CD14-positive monocyte (primary cell): Measurements from ENCODE around the gene ZNF212. TPM values are rescaled to one million over a fixed set of nuclear protein-coding genes. Genes with fewer than 3 reads are reported as not detected.

Experiments used
- DNase-seq, 3 donors: peaks; one replicate each; pipeline ENCODE4 v3.0.0-alpha.2; 2011 to 2022
- H2AFZ ChIP-seq: 2 replicates; pipeline ENCODE4 v1.6.0; 2012; ENCODE audit warnings: mild to moderate bottlenecking, low read depth, low read length, inconsistent platforms; ENCODE audit not compliant: insufficient read depth, poor library complexity, severe bottlenecking
- H3K27ac ChIP-seq, 2 donors: 1 replicate in 1 of 2; 2 replicates in 1 of 2; pipeline ENCODE4 v1.5.1; 2012 to 2013; ENCODE audit warnings: low read length in 2 of 2, control low read depth in 1 of 2, inconsistent platforms in 1 of 2, low read depth in 1 of 2, mild to moderate bottlenecking in 1 of 2
- H3K27me3 ChIP-seq, 2 donors: one replicate each; pipeline versions ENCODE4 v1.6.0 to v1.6.1; 2011 to 2013; ENCODE audit warnings: low read length in 2 of 2; ENCODE audit not compliant: control insufficient read depth in 2 of 2, insufficient read depth in 2 of 2
- H3K36me3 ChIP-seq, 2 donors: replicated peaks in 1 of 2; 1 replicate in 1 of 2; 2 replicates in 1 of 2; pipeline versions ENCODE4 v1.5.1 to v1.6.1; 2012 to 2013; ENCODE audit warnings: low read length in 2 of 2, control low read depth in 1 of 2, inconsistent platforms in 1 of 2, mild to moderate bottlenecking in 1 of 2; ENCODE audit not compliant: insufficient read depth in 2 of 2, control insufficient read depth in 1 of 2
- H3K4me1 ChIP-seq, 2 donors: 1 replicate in 1 of 2; 2 replicates in 1 of 2; pipeline versions ENCODE4 v1.5.1 to v1.6.1; 2012 to 2013; ENCODE audit warnings: low read length in 2 of 2, control low read depth in 1 of 2, inconsistent platforms in 1 of 2, mild to moderate bottlenecking in 1 of 2, moderate library complexity in 1 of 2; ENCODE audit not compliant: insufficient read depth in 2 of 2, control insufficient read depth in 1 of 2
- H3K4me2 ChIP-seq: replicated peaks from 2 replicates; pipeline ENCODE3; 2012; ENCODE audit warnings: low read length, moderate library complexity, mild to moderate bottlenecking; ENCODE audit not compliant: poor library complexity, severe bottlenecking; ENCODE audit errors: extremely low read depth
- H3K4me3 ChIP-seq, 3 experiments: fragments of 200-600 bp in 1 of 3; sonication (generic) in 1 of 3; replicated peaks in 1 of 3; 1 replicate in 2 of 3; 2 replicates in 1 of 3; pipeline ENCODE4 v1.5.1; 2011 to 2013; ENCODE audit warnings: low read length in 3 of 3, mild to moderate bottlenecking in 3 of 3, control low read depth in 2 of 3, low read depth in 2 of 3, inconsistent platforms in 1 of 3, moderate library complexity in 1 of 3
- H3K79me2 ChIP-seq: 2 replicates; pipeline ENCODE4 v1.6.0; 2012; ENCODE audit warnings: mild to moderate bottlenecking, control low read depth, inconsistent platforms, low read length, moderate library complexity; ENCODE audit not compliant: insufficient read depth
- H3K9ac ChIP-seq: 2 replicates; pipeline ENCODE4 v1.6.0; 2017; ENCODE audit warnings: low read length, mild to moderate bottlenecking; ENCODE audit not compliant: insufficient read depth, poor library complexity, severe bottlenecking
- H3K9me3 ChIP-seq, 2 donors: replicated peaks in 1 of 2; 1 replicate in 1 of 2; 2 replicates in 1 of 2; pipeline versions ENCODE4 v1.5.1 to v1.6.1; 2012 to 2013; ENCODE audit warnings: low read length in 2 of 2, control low read depth in 1 of 2; ENCODE audit not compliant: control insufficient read depth in 1 of 2, insufficient read depth in 1 of 2
- H4K20me1 ChIP-seq: 2 replicates; pipeline ENCODE4 v1.6.0; 2012; ENCODE audit warnings: mild to moderate bottlenecking, low read length, control low read depth, moderate library complexity; ENCODE audit not compliant: insufficient read depth
- H3K27ac Mint-ChIP-seq, 7 donors: one replicate each; pipeline ENCODE4 v1.8.0; 2020; ENCODE audit warnings: mild to moderate bottlenecking in 7 of 7, mixed read lengths in 7 of 7, moderate library complexity in 6 of 7, inconsistent platforms in 2 of 7
- H3K27me3 Mint-ChIP-seq, 3 donors: one replicate each; pipeline ENCODE4 v1.8.0; 2021 to 2022; ENCODE audit warnings: low read depth in 3 of 3, mild to moderate bottlenecking in 3 of 3, mixed read lengths in 3 of 3, moderate library complexity in 3 of 3, inconsistent platforms in 1 of 3
- H3K36me3 Mint-ChIP-seq, 2 donors: one replicate each; pipeline ENCODE4 v1.8.0; 2020; ENCODE audit warnings: mixed read lengths in 2 of 2, inconsistent platforms in 1 of 2, mild to moderate bottlenecking in 1 of 2
- H3K4me1 Mint-ChIP-seq: one replicate; pipeline ENCODE4 v1.8.0; 2020; ENCODE audit warnings: mild to moderate bottlenecking, mixed read lengths
- H3K4me3 Mint-ChIP-seq, 2 donors: one replicate each; pipeline ENCODE4 v1.8.0; 2020; ENCODE audit warnings: mild to moderate bottlenecking in 2 of 2, mixed read lengths in 2 of 2, moderate library complexity in 1 of 2
- H3K9me3 Mint-ChIP-seq, 7 donors: one replicate each; pipeline ENCODE4 v1.8.0; 2020 to 2022; ENCODE audit warnings: mixed read lengths in 7 of 7, mild to moderate bottlenecking in 6 of 7, moderate library complexity in 6 of 7, inconsistent platforms in 2 of 7
- WGBS: methylation state at CpG from one replicate; pipeline ENCODE4 v1.1.5; 2013; ENCODE audit warnings: missing lambda C conversion rate; ENCODE audit not compliant: insufficient coverage; 5-methylcytosine and 5-hydroxymethylcytosine counted together
- intact Hi-C, 2 donors: fragments of 100-400 bp; cut with micrococcal nuclease; formaldehyde crosslinking; loops; one replicate each; pipeline versions ENCODE4 v1.15.0 to v1.15.1; 2023
- polyA plus RNA-seq, 3 donors: library from polyadenylated mRNA; depleted of rRNA in 1 of 3; unstranded in 2 of 3; stranded (reverse) in 1 of 3; fragments of 300-500 nt in 2 of 3; fragments of >200 nt in 1 of 3; fragmentation: Illumina TruSeq in 2 of 3; gene quantifications; 1 replicate in 2 of 3; 2 replicates in 1 of 3; pipeline ENCODE4 v1.2.3, GENCODE V29; 2012 to 2021
- TF ChIP-seq, protein P1 (sequence below): fragments of 200-600 bp; IDR thresholded peaks from one replicate; pipeline ENCODE4 v1.8.0; 2022; ENCODE audit warnings: antibody characterized with exemption, mild to moderate bottlenecking

Gene ZNF212
- polyA plus RNA-seq, 3 donors = 1.6 to 5.9 (median 2.3) TPM

DNA sequence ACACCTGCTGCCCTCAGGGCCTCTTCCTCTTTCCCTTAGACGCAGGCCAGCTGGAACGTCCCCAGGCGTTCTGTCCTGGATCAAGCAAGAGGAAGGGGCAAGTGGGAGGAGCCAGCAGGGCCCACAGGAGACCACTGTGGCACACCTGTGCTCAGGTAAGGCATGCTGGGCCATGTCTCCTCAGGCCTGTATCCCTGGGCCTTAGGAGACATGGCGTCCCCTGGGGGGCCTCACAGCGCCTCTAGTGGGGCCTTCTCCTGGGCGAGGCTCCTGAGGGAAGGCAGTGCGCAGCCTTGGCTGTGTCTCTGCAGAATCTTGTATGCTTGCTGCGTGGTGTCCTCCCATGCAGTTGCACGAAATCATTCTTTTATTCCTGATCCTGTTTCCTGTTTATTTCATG is 53.9 kb downstream of the ZNF212 start:
- Histone ChIP-seq H4K20me1 (no peaks in the 10 kb centered on the region), H3K4me2 (no peak overlapping the region), H3K9me3 (peaks cover 0 to 3% of the 10 kb centered on the region in 2 donors), H3K79me2 (no peaks in the 10 kb centered on the region), H3K4me3 (no peak overlapping the region), H3K27me3 (no peaks in the 10 kb centered on the region), H3K9ac (no peak overlapping the region), H3K27ac (no peak overlapping the region), H3K4me1 (no peaks in the 10 kb centered on the region), H2AFZ (no peak overlapping the region), H3K36me3 (no peaks in the 10 kb centered on the region)
- TF ChIP-seq, protein P1, sequence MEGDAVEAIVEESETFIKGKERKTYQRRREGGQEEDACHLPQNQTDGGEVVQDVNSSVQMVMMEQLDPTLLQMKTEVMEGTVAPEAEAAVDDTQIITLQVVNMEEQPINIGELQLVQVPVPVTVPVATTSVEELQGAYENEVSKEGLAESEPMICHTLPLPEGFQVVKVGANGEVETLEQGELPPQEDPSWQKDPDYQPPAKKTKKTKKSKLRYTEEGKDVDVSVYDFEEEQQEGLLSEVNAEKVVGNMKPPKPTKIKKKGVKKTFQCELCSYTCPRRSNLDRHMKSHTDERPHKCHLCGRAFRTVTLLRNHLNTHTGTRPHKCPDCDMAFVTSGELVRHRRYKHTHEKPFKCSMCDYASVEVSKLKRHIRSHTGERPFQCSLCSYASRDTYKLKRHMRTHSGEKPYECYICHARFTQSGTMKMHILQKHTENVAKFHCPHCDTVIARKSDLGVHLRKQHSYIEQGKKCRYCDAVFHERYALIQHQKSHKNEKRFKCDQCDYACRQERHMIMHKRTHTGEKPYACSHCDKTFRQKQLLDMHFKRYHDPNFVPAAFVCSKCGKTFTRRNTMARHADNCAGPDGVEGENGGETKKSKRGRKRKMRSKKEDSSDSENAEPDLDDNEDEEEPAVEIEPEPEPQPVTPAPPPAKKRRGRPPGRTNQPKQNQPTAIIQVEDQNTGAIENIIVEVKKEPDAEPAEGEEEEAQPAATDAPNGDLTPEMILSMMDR = no peak
- DNase-seq = no peak
- no peak overlapping the region for H3K4me3 Mint-ChIP-seq
- H3K27ac Mint-ChIP-seq = no peak overlapping the region
- peaks cover 0 to under 1% of the 10 kb centered on the region in 2 donors for H3K36me3 Mint-ChIP-seq
- peaks cover 0 to 4% (median 0%) of the 10 kb centered on the region in 3 donors for H3K27me3 Mint-ChIP-seq
- H3K9me3 Mint-ChIP-seq = peaks cover 0 to 2% (median under 1%) of the 10 kb centered on the region in 7 donors
- intact Hi-C loops = no loop called here
- H3K4me1 Mint-ChIP-seq = no peaks in the 10 kb centered on the region
- 89% methylated on average over 6 of the region's 9 CpGs for WGBS

DNA sequence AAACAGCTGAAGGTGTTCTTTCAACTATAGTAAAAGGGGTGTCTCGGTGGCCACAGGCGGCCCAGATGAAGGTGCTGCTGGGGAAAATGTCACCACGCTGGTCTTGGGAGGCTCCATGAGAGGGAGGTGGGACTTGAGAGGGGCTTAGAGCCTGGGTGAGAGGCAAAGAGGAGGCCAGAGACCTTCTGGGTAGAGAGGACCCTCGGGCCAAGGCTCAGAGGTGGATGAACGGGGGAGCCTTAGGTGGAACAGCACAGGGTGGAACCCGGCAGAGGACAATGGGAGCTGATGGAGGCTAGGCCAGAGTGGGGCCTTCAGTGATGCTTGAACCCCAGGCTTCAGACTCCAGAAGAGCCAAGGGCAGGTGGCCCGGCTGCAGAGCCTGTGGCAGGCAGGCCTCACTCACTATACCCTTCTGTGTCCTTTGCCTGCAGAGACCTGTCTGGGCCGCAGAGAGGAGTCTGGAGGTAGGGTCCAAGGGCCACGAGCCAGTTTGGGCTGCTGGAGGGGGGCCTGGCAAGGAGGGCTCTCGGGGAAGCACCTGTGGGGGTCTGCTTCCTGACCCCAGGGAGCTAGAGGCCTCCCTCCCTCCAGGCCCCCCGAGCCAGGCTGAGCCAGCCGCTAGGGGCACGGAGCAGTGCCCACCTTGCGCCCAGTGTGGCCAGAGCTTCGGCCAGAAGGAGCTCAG is 54.6 kb downstream of the ZNF212 start:
- Histone ChIP-seq H2AFZ (no peak overlapping the region), H3K4me2 (no peak overlapping the region), H3K36me3 (no peaks in the 10 kb centered on the region), H3K4me1 (no peaks in the 10 kb centered on the region), H3K79me2 (no peaks in the 10 kb centered on the region), H3K27me3 (no peaks in the 10 kb centered on the region), H3K4me3 (no peak overlapping the region), H3K9me3 (peaks cover 0 to 8% of the 10 kb centered on the region in 2 donors), H4K20me1 (no peaks in the 10 kb centered on the region), H3K9ac (no peak overlapping the region), H3K27ac (no peak overlapping the region)
- peak overlapping the region in 2 of 7 donors; percentile 34 to 73 for H3K27ac Mint-ChIP-seq
- H3K9me3 Mint-ChIP-seq = peaks cover 0 to 8% (median 7%) of the 10 kb centered on the region in 7 donors
- DNase-seq = no peak
- no peaks in the 10 kb centered on the region for H3K4me1 Mint-ChIP-seq
- H3K27me3 Mint-ChIP-seq = peaks cover 0 to 7% (median 1%) of the 10 kb centered on the region in 3 donors
- H3K36me3 Mint-ChIP-seq = no peaks in the 10 kb centered on the region
- intact Hi-C loops = no loop called here
- TF ChIP-seq, protein P1 = no peak
- 93% methylated on average over 13 of the region's 15 CpGs for WGBS
- H3K4me3 Mint-ChIP-seq = no peak overlapping the region
